HL-60 (cell line): ENCODE results near the gene C6orf132.

Source experiments
- DNase-seq, 2 experiments: peaks; one replicate each; pipeline ENCODE4 v3.0.0-alpha.2; 2010 to 2020; ENCODE audit warnings: low read depth in 1 of 2, low spot score in 1 of 2
- H3K27ac ChIP-seq: fragments of 250-450 bp; sonication (Bioruptor Pico); replicated peaks from 2 replicates; pipeline ENCODE4 v1.5.1; 2020; ENCODE audit warnings: mild to moderate bottlenecking, moderate library complexity
- H3K27me3 ChIP-seq: fragments of 250-450 bp; sonication (Bioruptor Pico); 2 replicates; pipeline ENCODE4 v1.5.1; 2021; ENCODE audit warnings: mild to moderate bottlenecking, moderate library complexity; ENCODE audit not compliant: insufficient read depth, poor library complexity, severe bottlenecking
- H3K4me3 ChIP-seq: replicated peaks from 2 replicates; pipeline ENCODE4 v1.5.1; 2011; ENCODE audit warnings: mild to moderate bottlenecking, control low read depth, low read length; ENCODE audit not compliant: insufficient read depth
- CTCF ChIP-seq: IDR thresholded peaks from one replicate; pipeline ENCODE4 v1.5.1; 2011; ENCODE audit warnings: low read length, control low read depth, inconsistent platforms; ENCODE audit not compliant: insufficient read depth
- GABPA ChIP-seq: IDR thresholded peaks from 2 replicates; pipeline ENCODE4 v1.6.1; 2012; ENCODE audit warnings: low read depth
- POLR2AphosphoS5 ChIP-seq: IDR thresholded peaks from 2 replicates; pipeline ENCODE4 v1.6.1; 2012; ENCODE audit warnings: low read depth
- REST ChIP-seq: IDR thresholded peaks from 2 replicates; pipeline ENCODE4 v1.6.1; 2012; ENCODE audit warnings: low read depth; ENCODE audit not compliant: insufficient replicate concordance
- SPI1 ChIP-seq: IDR thresholded peaks from 2 replicates; pipeline ENCODE4 v1.6.1; 2012; ENCODE audit warnings: low read depth, mild to moderate bottlenecking, borderline replicate concordance

Gene C6orf132

GRCh38 chr6:42165016-42165415, 22.6 kb upstream of the C6orf132 start:
- Histone ChIP-seq H3K4me3 (no peak overlapping the region), H3K27ac (no peak overlapping the region), H3K27me3 (peaks cover 3% of the 10 kb centered on the region)
- DNase-seq, result no peak
- TF ChIP-seq REST (no peak), SPI1 (no peak), GABPA (no peak), CTCF (no peak), POLR2AphosphoS5 (no peak)

- Histone ChIP-seq H3K27ac (no peak overlapping the region), H3K27me3 (peaks cover 3% of the 10 kb centered on the region), H3K4me3 (no peak overlapping the region)
- DNase-seq, result peak in 1 of 2 experiments; percentile 9
- TF ChIP-seq GABPA, result no peak
- no peak for TF ChIP-seq CTCF
- TF ChIP-seq REST, result no peak
- no peak for TF ChIP-seq SPI1
- no peak for TF ChIP-seq POLR2AphosphoS5
These were observed 21.6 kb upstream of the C6orf132 start for GRCh38 chr6:42163981-42164380.

GRCh38 chr6:42162812-42163211, 20.4 kb upstream of the C6orf132 start:
- Histone ChIP-seq H3K27ac (no peak overlapping the region), H3K4me3 (no peak overlapping the region), H3K27me3 (peaks cover 3% of the 10 kb centered on the region)
- no peak for DNase-seq
- TF ChIP-seq CTCF (no peak), REST (no peak), SPI1 (no peak), GABPA (no peak), POLR2AphosphoS5 (no peak)
